GM23338 (cell line): ENCODE measurements around the gene PLXNA2. TPM values are rescaled to one million over a fixed set of nuclear protein-coding genes. Genes with fewer than 3 reads are reported as not detected.

ENCODE experiments used
- ATAC-seq: fragments of 200-7000 bp; cut with Tn5 transposase; 3 replicates; pipeline ENCODE4 v1.9.1; 2020
- DNase-seq: peaks from one replicate; pipeline ENCODE4 v3.0.0-alpha.2; 2015; ENCODE audit warnings: low spot score
- H2AFZ ChIP-seq: fragments of 200-600 bp; sonication (generic); 2 replicates; pipeline ENCODE4 v1.8.0; 2016; ENCODE audit warnings: antibody characterized with exemption, mild to moderate bottlenecking, moderate library complexity
- H3F3A ChIP-seq: fragments of 200-600 bp; sonication (generic); replicated peaks from 2 replicates; pipeline ENCODE4 v1.8.0; 2017; ENCODE audit warnings: antibody characterized with exemption, mixed run types, low read depth
- H3K27ac ChIP-seq: fragments of 200-600 bp; sonication (generic); 2 replicates; pipeline ENCODE4 v1.6.1; 2016; ENCODE audit warnings: low read depth
- H3K27me3 ChIP-seq: fragments of 200-600 bp; sonication (generic); 2 replicates; pipeline ENCODE4 v1.8.0; 2016; ENCODE audit warnings: mild to moderate bottlenecking, mixed run types, moderate library complexity; ENCODE audit not compliant: insufficient read depth
- H3K36me3 ChIP-seq: fragments of 200-600 bp; sonication (generic); 2 replicates; pipeline ENCODE4 v1.8.0; 2016; ENCODE audit warnings: mild to moderate bottlenecking; ENCODE audit not compliant: insufficient read depth
- H3K4me1 ChIP-seq: fragments of 200-600 bp; sonication (generic); 2 replicates; pipeline ENCODE4 v1.8.0; 2016; ENCODE audit warnings: mild to moderate bottlenecking, moderate library complexity; ENCODE audit not compliant: insufficient read depth
- H3K4me2 ChIP-seq: fragments of 200-600 bp; sonication (generic); 2 replicates; pipeline ENCODE4 v1.7.1; 2017; ENCODE audit warnings: mixed run types
- H3K4me3 ChIP-seq: fragments of 200-600 bp; sonication (generic); 2 replicates; pipeline ENCODE4 v1.6.1; 2016; ENCODE audit warnings: mixed run types
- H3K79me2 ChIP-seq: fragments of 200-600 bp; sonication (generic); replicated peaks from 2 replicates; pipeline ENCODE4 v1.8.0; 2017; ENCODE audit warnings: mild to moderate bottlenecking; ENCODE audit not compliant: insufficient read depth
- H3K9me2 ChIP-seq: fragments of 200-600 bp; sonication (generic); 2 replicates; pipeline ENCODE4 v1.8.0; 2017; ENCODE audit not compliant: insufficient read depth
- H4K20me1 ChIP-seq: fragments of 200-600 bp; sonication (generic); replicated peaks from 2 replicates; pipeline ENCODE4 v1.8.0; 2017; ENCODE audit warnings: mild to moderate bottlenecking; ENCODE audit not compliant: insufficient read depth
- H3K27ac Mint-ChIP-seq: 2 replicates; pipeline ENCODE4 v1.8.0; 2020; ENCODE audit warnings: inconsistent platforms, mild to moderate bottlenecking, moderate library complexity, mixed read lengths
- H3K27me3 Mint-ChIP-seq: 3 replicates; pipeline ENCODE4 v1.8.0; 2022; ENCODE audit warnings: low read depth, mild to moderate bottlenecking, moderate library complexity, mixed read lengths, inconsistent platforms; ENCODE audit not compliant: insufficient read depth, poor library complexity
- H3K36me3 Mint-ChIP-seq: 3 replicates; pipeline ENCODE4 v1.8.0; 2021; ENCODE audit warnings: low read depth, mild to moderate bottlenecking, inconsistent platforms, moderate library complexity, mixed read lengths
- H3K4me1 Mint-ChIP-seq: 3 replicates; pipeline ENCODE4 v1.8.0; 2020; ENCODE audit warnings: mild to moderate bottlenecking, inconsistent platforms, mixed read lengths
- H3K4me3 Mint-ChIP-seq: 3 replicates; pipeline ENCODE4 v1.8.0; 2021; ENCODE audit warnings: moderate library complexity, mild to moderate bottlenecking, inconsistent platforms, mixed read lengths
- H3K9me3 Mint-ChIP-seq: 3 replicates; pipeline ENCODE4 v1.8.0; 2020; ENCODE audit warnings: moderate library complexity, mild to moderate bottlenecking, inconsistent platforms, mixed read lengths
- CREB1 ChIP-seq: fragments of 250-450 bp; sonication (Bioruptor Pico); IDR thresholded peaks from 2 replicates; pipeline ENCODE4 v1.5.0; 2020; ENCODE audit warnings: low read depth, mild to moderate bottlenecking, moderate library complexity
- CTCF ChIP-seq, 2 experiments: fragments of 200-600 bp in 1 of 2; sonication (generic) in 1 of 2; conservative IDR thresholded peaks; 2 replicates each; pipeline versions ENCODE4 v1.5.1 to v1.6.1; 2016 to 2017; ENCODE audit warnings: antibody characterized with exemption in 2 of 2, low read depth in 2 of 2, mild to moderate bottlenecking in 2 of 2, moderate library complexity in 1 of 2
- ETS1 ChIP-seq: IDR thresholded peaks from 2 replicates; pipeline ENCODE4 v1.6.1; 2016; ENCODE audit warnings: antibody characterized with exemption
- EZH2 ChIP-seq: fragments of 200-600 bp; sonication (generic); IDR thresholded peaks from one replicate; pipeline ENCODE4 v1.8.0; 2017; ENCODE audit warnings: antibody characterized with exemption, mild to moderate bottlenecking, low read depth; ENCODE audit not compliant: unreplicated experiment
- EZH2phosphoT487 ChIP-seq: fragments of 200-600 bp; sonication (generic); IDR thresholded peaks from one replicate; pipeline ENCODE4 v1.8.1; 2018; ENCODE audit warnings: antibody characterized with exemption; ENCODE audit not compliant: unreplicated experiment
- JUNB ChIP-seq: IDR thresholded peaks from one replicate; pipeline ENCODE4 v1.6.1; 2016; ENCODE audit warnings: antibody characterized with exemption; ENCODE audit not compliant: unreplicated experiment
- NANOG ChIP-seq: IDR thresholded peaks from 2 replicates; pipeline ENCODE4 v1.6.1; 2016; ENCODE audit warnings: antibody characterized with exemption, borderline replicate concordance
- POLR2AphosphoS5 ChIP-seq: IDR thresholded peaks from 2 replicates; pipeline ENCODE4 v1.6.1; 2016; ENCODE audit warnings: antibody characterized with exemption, low read depth
- REST ChIP-seq: IDR thresholded peaks from one replicate; pipeline ENCODE4 v1.6.1; 2018; ENCODE audit warnings: antibody characterized with exemption; ENCODE audit not compliant: unreplicated experiment
- STAT1 ChIP-seq: IDR thresholded peaks from one replicate; pipeline ENCODE4 v1.6.1; 2016; ENCODE audit warnings: antibody characterized with exemption; ENCODE audit not compliant: unreplicated experiment
- ZNF114 ChIP-seq: fragments of 250-450 bp; sonication (Bioruptor Pico); IDR thresholded peaks from 2 replicates; pipeline ENCODE4 v1.5.0; 2020; ENCODE audit warnings: mild to moderate bottlenecking, moderate library complexity
- ZNF331 ChIP-seq: fragments of 250-450 bp; sonication (Bioruptor Pico); IDR thresholded peaks from 2 replicates; pipeline ENCODE4 v1.5.0; 2020; ENCODE audit warnings: low read depth, mild to moderate bottlenecking, moderate library complexity
- ZNF462 ChIP-seq: fragments of 250-450 bp; sonication (Bioruptor Pico); IDR thresholded peaks from 2 replicates; pipeline ENCODE4 v1.5.0; 2020; ENCODE audit warnings: mild to moderate bottlenecking, moderate library complexity
- polyA plus RNA-seq: library from polyadenylated mRNA; unstranded; fragments of >200 nt; fragmentation: Nextera tagmentation; extraction: Ambion mirVana; gene quantifications from 2 replicates; pipeline ENCODE4 v1.2.1, GENCODE V29; 2016
- total RNA-seq: library from RNA; depleted of rRNA; stranded (reverse); fragments of >200 nt; shearing (Covaris generic); gene quantifications from 2 replicates; pipeline ENCODE4 v1.2.3, GENCODE V29; 2014

The PLXNA2 gene
- total and polyA plus RNA-seq, 2 experiments from 2014 or later, result 0.40 to 1.8 TPM

- no peak overlapping the region for H2AFZ ChIP-seq
- Mint-ChIP-seq H3K4me1 (peaks cover 24% of the 10 kb centered on the region), H3K27ac (no peak overlapping the region), H3K9me3 (no peaks in the 10 kb centered on the region), H3K36me3 (no peaks in the 10 kb centered on the region), H3K4me3 (no peak overlapping the region), H3K27me3 (peaks cover 5% of the 10 kb centered on the region)
- H3K27me3 ChIP-seq, result no peaks in the 10 kb centered on the region
- H3K4me1 ChIP-seq, result no peaks in the 10 kb centered on the region
- TF ChIP-seq REST (no peak), ZNF462 (CRISPR knock-in tag) (no peak), JUNB (no peak), CREB1 (CRISPR knock-in tag) (no peak), STAT1 (no peak), ZNF114 (CRISPR knock-in tag) (no peak), ETS1 (no peak), CTCF (conservative IDR thresholded peaks at IDR 0.05; ENCODE audit: low read depth in 2 of 2) (no peak), POLR2AphosphoS5 (no peak), EZH2 (no peak), NANOG (no peak), EZH2phosphoT487 (no peak), ZNF331 (CRISPR knock-in tag) (no peak)
- no peaks in the 10 kb centered on the region for H4K20me1 ChIP-seq
- no peak overlapping the region for H3K27ac ChIP-seq
- ATAC-seq (no peak), DNase-seq (no peak)
- H3F3A ChIP-seq, result no peaks in the 10 kb centered on the region
- no peaks in the 10 kb centered on the region for H3K79me2 ChIP-seq
- H3K4me2 ChIP-seq, result no peak overlapping the region
- no peak overlapping the region for H3K4me3 ChIP-seq
- H3K36me3 ChIP-seq, result no peaks in the 10 kb centered on the region
- H3K9me2 ChIP-seq, result no peaks in the 10 kb centered on the region
These were observed 189.2 kb downstream of the PLXNA2 start for GRCh38 chr1:208054911-208055379.
